Gastrocnemius medialis (tissue), 4 donors: ENCODE measurements around the gene CXXC5.

Source experiments
- CTCF ChIP-seq, 5 experiments: fragments of 450-650 bp in 3 of 5; fragments of 200-600 bp in 2 of 5; sonication (generic) in 2 of 5; IDR thresholded peaks in 4 of 5; conservative IDR thresholded peaks in 1 of 5; 1 replicate in 4 of 5; 2 replicates in 1 of 5; pipeline ENCODE4 v1.5.1; 2016 to 2019; ENCODE audit warnings: antibody characterized with exemption in 5 of 5, mild to moderate bottlenecking in 3 of 5, moderate library complexity in 3 of 5
- POLR2A ChIP-seq, 2 donors: fragments of 450-650 bp; IDR thresholded peaks; one replicate each; pipeline ENCODE4 v1.6.1; 2017; ENCODE audit warnings: antibody characterized with exemption in 2 of 2, mild to moderate bottlenecking in 2 of 2, moderate library complexity in 2 of 2

- no peak for TF ChIP-seq CTCF (IDR thresholded peaks at IDR 0.05 in 4 of 5, conservative IDR thresholded peaks at IDR 0.05 in 1 of 5)
- TF ChIP-seq POLR2A (IDR thresholded peaks at IDR 0.05): no peak
Observed at GRCh38 chr5:139662617-139663016, 14.5 kb downstream of the CXXC5 start.
